Mesenchymal stem cell (in vitro differentiated cells and primary cell): ENCODE measurements around the gene RFTN1.

Experiments
- DNase-seq: peaks from one replicate; pipeline ENCODE4 v3.0.0-alpha.2; 2013
- H2AFZ ChIP-seq: one replicate; pipeline ENCODE4 v1.6.1; 2013; ENCODE audit warnings: low read depth, mild to moderate bottlenecking, control low read depth, inconsistent platforms, low read length, moderate library complexity
- H2AK5ac ChIP-seq: 2 replicates; pipeline ENCODE4 v1.6.1; 2013; ENCODE audit warnings: low read length, moderate library complexity, mild to moderate bottlenecking, inconsistent platforms; ENCODE audit not compliant: severe bottlenecking
- H2BK120ac ChIP-seq: one replicate; pipeline ENCODE4 v1.6.1; 2013; ENCODE audit warnings: low read depth, mild to moderate bottlenecking, inconsistent platforms, low read length, moderate library complexity
- H2BK12ac ChIP-seq, 2 experiments: one replicate each; pipeline ENCODE4 v1.6.1; 2013; ENCODE audit warnings: inconsistent platforms in 2 of 2, low read length in 2 of 2, mild to moderate bottlenecking in 2 of 2, moderate library complexity in 2 of 2, control low read depth in 1 of 2
- H2BK15ac ChIP-seq: one replicate; pipeline ENCODE4 v1.6.1; 2013; ENCODE audit warnings: mild to moderate bottlenecking, low read depth, inconsistent platforms; ENCODE audit not compliant: poor library complexity, severe bottlenecking
- H2BK5ac ChIP-seq: 2 replicates; pipeline ENCODE4 v1.6.1; 2013; ENCODE audit warnings: low read depth, mild to moderate bottlenecking, low read length, control low read depth, inconsistent platforms; ENCODE audit not compliant: poor library complexity, severe bottlenecking
- H3K14ac ChIP-seq, 2 experiments: one replicate each; pipeline ENCODE4 v1.6.1; 2013; ENCODE audit warnings: inconsistent platforms in 2 of 2, low read length in 2 of 2, control low read depth in 1 of 2, mild to moderate bottlenecking in 1 of 2, moderate library complexity in 1 of 2
- H3K18ac ChIP-seq, 2 experiments: one replicate each; pipeline ENCODE4 v1.6.1; 2013; ENCODE audit warnings: inconsistent platforms in 2 of 2, low read length in 2 of 2, control low read depth in 1 of 2, low read depth in 1 of 2, mild to moderate bottlenecking in 1 of 2
- H3K23ac ChIP-seq, 2 experiments: one replicate each; pipeline ENCODE4 v1.6.1; 2013; ENCODE audit warnings: inconsistent platforms in 2 of 2, low read length in 2 of 2, mild to moderate bottlenecking in 2 of 2, moderate library complexity in 2 of 2, control low read depth in 1 of 2
- H3K27ac ChIP-seq: 2 replicates; pipeline ENCODE4 v1.5.1; 2013; ENCODE audit warnings: mild to moderate bottlenecking, moderate library complexity, low read length, control low read depth, inconsistent platforms; ENCODE audit not compliant: poor library complexity, severe bottlenecking
- H3K27me3 ChIP-seq, 2 experiments: 2 replicates each; pipeline versions ENCODE4 v1.6.1 to v1.7.0; 2013; ENCODE audit warnings: low read length in 2 of 2, mild to moderate bottlenecking in 2 of 2, moderate library complexity in 2 of 2, control low read depth in 1 of 2, inconsistent platforms in 1 of 2; ENCODE audit not compliant: control insufficient read depth in 1 of 2, insufficient read depth in 1 of 2
- H3K36me3 ChIP-seq, 2 experiments: 2 replicates each; pipeline versions ENCODE4 v1.6.1 to v1.7.0; 2013; ENCODE audit warnings: low read length in 2 of 2, control low read depth in 1 of 2, inconsistent platforms in 1 of 2, low read depth in 1 of 2, mild to moderate bottlenecking in 1 of 2; ENCODE audit not compliant: insufficient read depth in 2 of 2, control insufficient read depth in 1 of 2
- H3K4ac ChIP-seq, 2 experiments: one replicate each; pipeline ENCODE4 v1.6.1; 2013; ENCODE audit warnings: inconsistent platforms in 2 of 2, low read length in 2 of 2, mild to moderate bottlenecking in 2 of 2, moderate library complexity in 2 of 2, control low read depth in 1 of 2, low read depth in 1 of 2
- H3K4me1 ChIP-seq: 2 replicates; pipeline ENCODE4 v1.6.1; 2013; ENCODE audit warnings: low read depth, low read length, control low read depth; ENCODE audit not compliant: control insufficient read depth, insufficient read depth
- H3K4me2 ChIP-seq: 2 replicates; pipeline ENCODE4 v1.6.1; 2013; ENCODE audit warnings: low read length, mild to moderate bottlenecking, inconsistent platforms; ENCODE audit not compliant: poor library complexity, severe bottlenecking
- H3K4me3 ChIP-seq, 2 experiments: 2 replicates each; pipeline versions ENCODE4 v1.5.1 to v1.7.0; 2013; ENCODE audit warnings: low read length in 2 of 2, mild to moderate bottlenecking in 2 of 2, control low read depth in 1 of 2, low read depth in 1 of 2; ENCODE audit not compliant: insufficient read depth in 1 of 2
- H3K79me1 ChIP-seq: replicated peaks from 2 replicates; pipeline ENCODE4 v1.6.1; 2013; ENCODE audit warnings: mild to moderate bottlenecking, control low read depth, low read length, inconsistent platforms; ENCODE audit not compliant: poor library complexity, severe bottlenecking
- H3K9ac ChIP-seq: 2 replicates; pipeline ENCODE4 v1.7.0; 2013; ENCODE audit warnings: mild to moderate bottlenecking, low read length, moderate library complexity
- H3K9me3 ChIP-seq: 2 replicates; pipeline ENCODE4 v1.7.0; 2013; ENCODE audit warnings: mild to moderate bottlenecking, low read length; ENCODE audit not compliant: control insufficient read depth
- H4K8ac ChIP-seq: one replicate; pipeline ENCODE4 v1.6.1; 2013; ENCODE audit warnings: inconsistent platforms, mild to moderate bottlenecking, low read length, moderate library complexity
- H4K91ac ChIP-seq: one replicate; pipeline ENCODE4 v1.6.1; 2013; ENCODE audit warnings: mild to moderate bottlenecking, low read length, inconsistent platforms
- WGBS: methylation state at CpG from one replicate; pipeline ENCODE4 v1.1.7; 2013; ENCODE audit warnings: mixed read lengths; 5-methylcytosine and 5-hydroxymethylcytosine counted together

RFTN1 gene

DNA sequence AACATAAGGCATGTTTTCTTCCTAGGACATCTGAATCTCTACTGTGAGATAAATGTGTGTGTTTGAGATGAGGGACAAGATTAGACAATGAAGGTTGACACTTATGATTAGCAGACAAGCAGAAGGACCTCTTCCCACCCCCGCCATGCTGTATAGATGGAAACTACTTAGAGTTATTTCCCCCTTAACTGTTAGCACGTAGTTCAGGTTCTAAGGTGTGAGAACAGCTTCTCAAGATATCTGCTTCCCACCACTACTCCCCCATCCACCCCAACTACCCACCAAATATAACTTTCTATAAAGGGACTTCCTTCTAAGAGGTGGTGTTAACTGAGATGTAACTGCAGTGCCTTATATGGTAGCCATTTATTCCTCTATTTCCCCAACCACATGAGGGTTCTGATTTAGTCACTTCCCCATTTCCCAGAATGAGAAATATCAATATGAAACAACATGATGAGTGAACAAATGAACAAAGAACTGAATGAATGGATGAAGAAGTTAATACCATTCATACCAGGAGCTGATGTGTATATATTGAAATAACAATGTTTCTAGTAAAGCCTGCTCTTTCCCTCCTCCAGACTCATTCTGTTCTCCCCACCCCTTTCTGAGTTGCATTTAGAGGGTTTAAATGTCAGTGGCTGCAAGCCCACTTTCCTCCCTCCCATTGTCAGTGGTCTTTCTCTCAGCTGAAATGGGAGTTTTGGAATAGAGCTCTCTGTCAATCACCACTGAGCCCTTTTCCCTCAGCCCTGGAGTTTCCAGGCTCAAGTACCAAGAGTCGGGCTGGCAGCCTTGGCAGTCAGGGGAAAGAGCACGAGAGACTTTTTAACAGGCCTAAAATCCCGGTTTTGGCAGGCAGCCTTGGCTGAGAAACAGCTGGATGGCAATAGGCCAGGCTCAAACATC, 7.7 kb upstream of the RFTN1 start:
- Histone ChIP-seq H3K4me1 (peaks cover 4% of the 10 kb centered on the region), H2AK5ac (no peak overlapping the region), H3K27me3 (peaks cover 0 to 21% of the 10 kb centered on the region in 2 experiments), H3K9me3 (peaks cover 16% of the 10 kb centered on the region), H3K79me1 (peaks cover under 1% of the 10 kb centered on the region), H2BK5ac (no peak overlapping the region), H3K4me3 (no peak overlapping the region), H3K4me2 (no peak overlapping the region), H2BK15ac (no peak overlapping the region), H3K27ac (no peak overlapping the region), H2AFZ (no peak overlapping the region), H2BK12ac (no peak overlapping the region), H3K18ac (no peak overlapping the region), H3K4ac (no peak overlapping the region), H4K91ac (no peak overlapping the region), H2BK120ac (no peak overlapping the region), H3K36me3 (no peaks in the 10 kb centered on the region), H3K14ac (no peak overlapping the region), H3K9ac (no peak overlapping the region), H4K8ac (no peak overlapping the region), H3K23ac (no peak overlapping the region)
- DNase-seq, result no peak
- WGBS, result 89% methylated on average over 4 of the region's 5 CpGs

DNA sequence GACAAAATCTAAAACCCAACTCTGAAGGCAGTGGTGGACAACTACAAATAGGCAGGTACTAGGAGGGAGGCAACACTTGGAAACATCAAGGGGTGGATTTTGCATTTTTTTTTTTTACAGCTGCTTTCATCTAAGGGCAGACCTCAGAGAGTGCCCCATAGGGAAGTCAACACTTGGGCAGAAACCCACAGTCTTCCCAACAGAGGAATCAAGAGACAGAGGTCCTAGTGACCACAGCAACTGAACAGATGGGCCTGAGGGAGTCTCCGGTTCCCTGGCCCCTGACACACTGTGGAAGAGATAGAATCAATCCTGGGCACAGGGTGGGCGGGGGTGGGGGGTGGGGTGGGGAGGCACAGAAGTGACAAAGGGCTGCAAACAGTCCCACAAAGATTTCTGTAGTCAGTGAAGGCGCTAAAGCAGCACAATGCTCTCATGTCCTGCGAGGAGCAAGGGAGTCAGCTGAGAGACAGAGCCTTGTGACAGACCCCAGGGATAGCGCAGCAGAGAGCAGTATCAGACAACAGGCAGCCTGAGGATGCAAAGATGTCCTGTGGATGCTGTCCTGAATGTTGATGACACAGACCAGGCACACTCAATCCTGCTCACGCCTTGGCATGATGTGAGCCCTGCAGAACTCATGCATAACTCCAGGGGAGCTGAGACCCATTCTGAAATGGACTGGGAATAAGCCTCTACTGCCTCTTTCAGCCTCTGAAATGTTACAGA, 6.9 kb upstream of the RFTN1 start:
- peaks cover 7% of the 10 kb centered on the region for H3K4me1 ChIP-seq
- peak overlapping the region in 1 of 2 experiments; percentile 19 for H3K14ac ChIP-seq
- WGBS, result 42% methylated on average over 6 of the region's 6 CpGs
- H3K4me2 ChIP-seq, result no peak overlapping the region
- no peak overlapping the region for H2BK15ac ChIP-seq
- H2BK5ac ChIP-seq, result no peak overlapping the region
- no peak overlapping the region for H2BK120ac ChIP-seq
- H3K27ac ChIP-seq, result no peak overlapping the region
- no peak overlapping the region for H3K18ac ChIP-seq
- no peak overlapping the region for H2AK5ac ChIP-seq
- no peak overlapping the region for H4K8ac ChIP-seq
- H3K4ac ChIP-seq, result no peak overlapping the region
- H3K4me3 ChIP-seq, result no peak overlapping the region
- no peaks in the 10 kb centered on the region for H3K36me3 ChIP-seq
- H3K9ac ChIP-seq, result no peak overlapping the region
- H2BK12ac ChIP-seq, result no peak overlapping the region
- H3K23ac ChIP-seq, result no peak overlapping the region
- no peak overlapping the region for H2AFZ ChIP-seq
- no peak overlapping the region for H4K91ac ChIP-seq
- peaks cover 16% of the 10 kb centered on the region for H3K9me3 ChIP-seq
- peaks cover 2% of the 10 kb centered on the region for H3K79me1 ChIP-seq
- no peak for DNase-seq
- peaks cover 0 to 21% of the 10 kb centered on the region in 2 experiments for H3K27me3 ChIP-seq

DNA sequence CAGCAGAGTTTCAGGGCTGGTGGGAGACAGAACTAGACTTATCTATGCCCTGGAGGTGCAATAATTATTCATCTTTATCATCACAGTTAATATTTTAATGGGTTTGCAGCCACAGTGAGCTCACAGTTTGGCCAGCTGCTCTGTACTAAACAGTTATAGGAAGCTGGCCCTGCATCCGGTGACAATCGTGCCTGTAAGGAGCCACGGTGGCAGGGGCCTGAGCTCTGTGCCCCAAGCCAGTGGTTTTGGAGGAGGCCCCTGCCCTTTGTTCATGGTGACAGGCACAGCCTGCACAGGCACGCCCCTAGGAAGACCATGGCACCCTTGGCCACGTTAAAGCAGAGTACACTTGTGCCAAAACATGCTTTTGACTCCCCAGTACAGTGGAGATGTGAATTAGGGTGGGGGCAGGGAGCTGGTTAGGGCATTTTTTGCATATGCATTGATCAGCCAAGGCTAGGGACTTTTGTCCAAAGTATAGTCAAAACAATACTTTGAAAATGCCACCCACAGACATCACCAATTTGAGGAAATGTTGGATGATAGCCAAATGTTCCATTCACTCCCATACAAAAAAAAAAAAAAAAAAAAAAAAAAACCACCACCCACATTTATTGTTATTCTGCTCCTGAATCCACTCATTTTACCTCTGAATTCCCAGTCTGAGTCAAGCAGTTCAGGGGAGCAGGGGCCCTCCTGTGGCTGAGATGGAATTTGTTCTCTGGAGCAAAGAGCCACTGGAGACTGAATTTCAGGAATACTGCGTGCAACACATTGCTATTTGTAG, 3.4 kb upstream of the RFTN1 start:
- no peak overlapping the region for H2BK5ac ChIP-seq
- H3K14ac ChIP-seq, result peak overlapping the region in 1 of 2 experiments; percentile 30
- H3K4me1 ChIP-seq, result peaks cover 15% of the 10 kb centered on the region
- no peak overlapping the region for H2AK5ac ChIP-seq
- H3K9ac ChIP-seq, result no peak overlapping the region
- H3K9me3 ChIP-seq, result no peaks in the 10 kb centered on the region
- H2BK120ac ChIP-seq, result no peak overlapping the region
- DNase-seq, result peak; percentile 72
- H3K4ac ChIP-seq, result no peak overlapping the region
- peak overlapping the region in 1 of 2 experiments; percentile 58 for H3K18ac ChIP-seq
- H2AFZ ChIP-seq, result no peak overlapping the region
- H2BK12ac ChIP-seq, result peak overlapping the region; percentile 29 to 94
- peak overlapping the region; percentile 5 for H4K91ac ChIP-seq
- no peak overlapping the region for H3K27ac ChIP-seq
- no peaks in the 10 kb centered on the region for H3K36me3 ChIP-seq
- 66% methylated on average over 6 of the region's 6 CpGs for WGBS
- peaks cover 0 to 17% of the 10 kb centered on the region in 2 experiments for H3K27me3 ChIP-seq
- no peak overlapping the region for H3K4me2 ChIP-seq
- H3K23ac ChIP-seq, result no peak overlapping the region
- peak overlapping the region; percentile 60 for H2BK15ac ChIP-seq
- H3K79me1 ChIP-seq, result peaks cover 4% of the 10 kb centered on the region
- H4K8ac ChIP-seq, result peak overlapping the region; percentile 10
- no peak overlapping the region for H3K4me3 ChIP-seq
